GM12875 (cell line): ENCODE results near the gene ITGA3.

Experiments
- H3K4me3 ChIP-seq: one replicate; pipeline ENCODE4 v1.5.1; 2011; ENCODE audit warnings: low read depth, low read length, control low read depth
- CTCF ChIP-seq: IDR thresholded peaks from 2 replicates; pipeline ENCODE4 v1.5.1; 2011; ENCODE audit warnings: low read depth, mild to moderate bottlenecking, control low read depth, inconsistent platforms, low read length, moderate library complexity, borderline replicate concordance; ENCODE audit not compliant: insufficient read depth

The ITGA3 gene

DNA sequence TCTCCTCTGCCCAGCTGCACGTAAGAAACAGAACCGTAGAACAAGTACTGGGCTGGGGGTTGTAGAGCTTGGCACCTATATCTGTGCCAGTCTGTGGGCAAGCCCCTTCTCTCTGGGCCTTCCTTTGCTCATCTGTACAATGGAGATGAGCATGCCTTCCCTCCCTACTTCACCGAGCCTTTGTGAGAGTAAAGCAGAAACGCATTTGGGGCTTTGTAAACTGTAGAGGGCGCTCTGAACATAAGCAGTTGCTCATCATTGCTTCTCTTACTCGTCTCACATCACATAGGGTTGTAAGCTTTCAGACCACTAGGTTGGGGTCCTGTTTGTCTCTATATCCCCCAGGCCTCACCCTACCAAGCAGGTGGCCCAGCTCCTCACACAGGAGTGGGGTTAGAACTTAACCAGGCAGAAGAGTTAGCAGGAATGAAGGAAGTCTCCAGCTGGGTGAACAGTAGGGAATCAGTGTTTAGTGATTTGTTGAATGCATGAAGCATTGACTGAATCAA, 59.0 kb downstream of the ITGA3 start:
- H3K4me3 ChIP-seq, result no peak overlapping the region
- TF ChIP-seq CTCF, result peak; percentile 71

- TF ChIP-seq CTCF, result no peak
Observed at GRCh38 chr17:50115756-50116155, 59.8 kb downstream of the ITGA3 start.

GRCh38 chr17:50117202-50118051, 61.5 kb downstream of the ITGA3 start:
- H3K4me3 ChIP-seq, result no peak overlapping the region
- TF ChIP-seq CTCF, result peak; percentile 58

More at GRCh38 chr17:50115756-50116155, 59.8 kb downstream of the ITGA3 start:
- no peak overlapping the region for H3K4me3 ChIP-seq

- no peak for TF ChIP-seq CTCF
- H3K4me3 ChIP-seq, result no peak overlapping the region
Observed at GRCh38 chr17:50118076-50118827, 62.3 kb downstream of the ITGA3 start.

DNA sequence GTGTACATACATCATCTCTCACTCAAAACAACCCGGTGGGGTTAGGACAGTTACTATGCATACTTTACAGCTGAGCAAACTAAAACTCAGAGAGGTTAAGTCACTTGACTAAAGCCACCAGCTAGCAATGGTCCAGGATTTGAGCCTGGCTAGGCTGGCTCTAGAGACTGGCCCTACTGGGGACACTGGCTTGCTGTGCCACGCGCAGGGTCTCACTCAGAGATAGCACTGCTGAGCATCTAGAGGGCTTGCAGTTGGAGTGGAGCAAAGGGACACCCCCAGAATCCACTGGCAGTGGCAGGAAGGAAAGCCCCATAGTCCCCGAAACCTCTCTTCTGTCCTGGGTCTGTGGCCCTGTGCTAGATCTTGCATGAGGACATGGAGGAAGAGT, 62.9 kb downstream of the ITGA3 start:
- no peak for TF ChIP-seq CTCF
- no peak overlapping the region for H3K4me3 ChIP-seq

- no peak for TF ChIP-seq CTCF
- H3K4me3 ChIP-seq, result no peak overlapping the region
Observed at GRCh38 chr17:50120475-50121253, 64.8 kb downstream of the ITGA3 start.
